A673 (cell line): ENCODE data around the gene PTCHD4.

ENCODE experiments used
- CTCF ChIP-seq: fragments of 300-800, 200-600 bp; sonication (generic); conservative IDR thresholded peaks from 2 replicates; pipeline ENCODE4 v1.5.1; 2017; ENCODE audit warnings: low read depth, mild to moderate bottlenecking, antibody characterized with exemption, low read length, moderate library complexity, mixed read lengths
- EZH2 ChIP-seq: fragments of 200-600 bp; sonication (generic); IDR thresholded peaks from 2 replicates; pipeline ENCODE4 v1.6.1; 2017; ENCODE audit warnings: borderline replicate concordance, low read depth, mild to moderate bottlenecking, mixed read lengths, antibody characterized with exemption, low read length; ENCODE audit not compliant: poor library complexity, severe bottlenecking

- TF ChIP-seq CTCF = no peak
- TF ChIP-seq EZH2 = no peak
Measured at GRCh38 chr6:48110436-48111142, 408 bp downstream of the PTCHD4 start.
